ENCODE data around the gene NMNAT3.

DNA sequence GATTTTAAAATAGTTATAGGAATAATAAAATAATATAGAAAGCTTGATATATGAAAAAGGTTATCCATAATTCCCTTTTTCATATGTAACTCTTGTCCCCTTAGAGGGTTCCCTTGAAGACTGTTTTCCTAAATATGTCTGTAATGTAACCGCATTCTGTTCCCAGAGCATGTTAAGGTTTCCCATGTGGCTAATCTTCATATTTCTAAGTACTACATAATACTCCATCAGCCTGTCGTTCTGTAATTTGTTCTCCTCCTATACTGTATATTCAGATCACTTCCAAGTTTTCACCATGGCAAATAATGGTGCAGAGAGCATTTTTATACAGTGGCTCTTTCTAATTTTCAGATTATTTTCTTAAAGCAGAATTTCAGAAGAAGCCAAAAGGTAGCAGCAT, 6.7 kb downstream of the NMNAT3 start:
- TF ChIP-seq, protein P1, sequence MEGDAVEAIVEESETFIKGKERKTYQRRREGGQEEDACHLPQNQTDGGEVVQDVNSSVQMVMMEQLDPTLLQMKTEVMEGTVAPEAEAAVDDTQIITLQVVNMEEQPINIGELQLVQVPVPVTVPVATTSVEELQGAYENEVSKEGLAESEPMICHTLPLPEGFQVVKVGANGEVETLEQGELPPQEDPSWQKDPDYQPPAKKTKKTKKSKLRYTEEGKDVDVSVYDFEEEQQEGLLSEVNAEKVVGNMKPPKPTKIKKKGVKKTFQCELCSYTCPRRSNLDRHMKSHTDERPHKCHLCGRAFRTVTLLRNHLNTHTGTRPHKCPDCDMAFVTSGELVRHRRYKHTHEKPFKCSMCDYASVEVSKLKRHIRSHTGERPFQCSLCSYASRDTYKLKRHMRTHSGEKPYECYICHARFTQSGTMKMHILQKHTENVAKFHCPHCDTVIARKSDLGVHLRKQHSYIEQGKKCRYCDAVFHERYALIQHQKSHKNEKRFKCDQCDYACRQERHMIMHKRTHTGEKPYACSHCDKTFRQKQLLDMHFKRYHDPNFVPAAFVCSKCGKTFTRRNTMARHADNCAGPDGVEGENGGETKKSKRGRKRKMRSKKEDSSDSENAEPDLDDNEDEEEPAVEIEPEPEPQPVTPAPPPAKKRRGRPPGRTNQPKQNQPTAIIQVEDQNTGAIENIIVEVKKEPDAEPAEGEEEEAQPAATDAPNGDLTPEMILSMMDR (IDR thresholded peaks at IDR 0.05) = no peak
- no peak for TF ChIP-seq EP300 (IDR thresholded peaks at IDR 0.05)
